Prostate gland (tissue), 2 donors: ENCODE data around the gene RIC8A. TPM values are rescaled to one million over a fixed set of nuclear protein-coding genes. Genes with fewer than 3 reads are reported as not detected.

Experiments used
- DNase-seq: peaks from one replicate; pipeline ENCODE4 v3.0.0-alpha.2; 2019; ENCODE audit warnings: low spot score
- H3K27ac ChIP-seq, 2 donors: fragments of 200-600 bp; sonication (generic); 2 replicates each; pipeline ENCODE4 v1.5.1; 2017 to 2019
- H3K27me3 ChIP-seq: fragments of 200-600 bp; sonication (generic); replicated peaks from 2 replicates; pipeline ENCODE4 v1.5.1; 2019; ENCODE audit not compliant: insufficient read depth
- H3K36me3 ChIP-seq, 2 donors: fragments of 200-600 bp; sonication (generic); 1 replicate in 1 of 2; 2 replicates in 1 of 2; pipeline versions ENCODE4 v1.5.1 to v1.8.1; 2017 to 2019
- H3K4me1 ChIP-seq: fragments of 200-600 bp; sonication (generic); replicated peaks from 2 replicates; pipeline ENCODE4 v1.5.1; 2019
- H3K4me3 ChIP-seq, 2 donors: fragments of 200-600 bp; sonication (generic); 2 replicates each; pipeline ENCODE4 v1.5.1; 2017 to 2019
- H3K9me3 ChIP-seq: fragments of 200-600 bp; sonication (generic); 2 replicates; pipeline ENCODE4 v1.5.1; 2017
- POLR2A ChIP-seq: fragments of 450-650 bp; IDR thresholded peaks from one replicate; pipeline ENCODE4 v1.6.1; 2016; ENCODE audit warnings: antibody characterized with exemption, mild to moderate bottlenecking
- POLR2AphosphoS5 ChIP-seq: sonication (generic); formaldehyde crosslinking; IDR thresholded peaks from one replicate; pipeline ENCODE4 v1.6.1; 2017; ENCODE audit warnings: antibody characterized with exemption
- WGBS: methylation state at CpG from one replicate; pipeline ENCODE4 v1.1.5; 2018; 5-methylcytosine and 5-hydroxymethylcytosine counted together
- intact Hi-C: fragments of 100-400 bp; cut with DNase I; formaldehyde crosslinking; loops from one replicate; pipeline ENCODE4 v1.14.2; 2022
- total RNA-seq, 2 donors: library from RNA; depleted of rRNA; stranded (reverse); fragments of >200 nt; gene quantifications; one replicate each; pipeline ENCODE4 v1.1.0, GENCODE V29; 2016
- TF ChIP-seq, protein P1 (sequence below), 4 experiments: fragments of 200-600 bp in 2 of 4; fragments of 450-650 bp in 2 of 4; sonication (generic) in 2 of 4; IDR thresholded peaks; 1 replicate in 3 of 4; 2 replicates in 1 of 4; pipeline ENCODE4 v1.5.1; 2016 to 2019; ENCODE audit warnings: antibody characterized with exemption in 4 of 4, mild to moderate bottlenecking in 2 of 4, moderate library complexity in 2 of 4

Gene RIC8A
- total RNA-seq, 2 donors from 2014 or later, result 82.3 to 114 TPM

DNA sequence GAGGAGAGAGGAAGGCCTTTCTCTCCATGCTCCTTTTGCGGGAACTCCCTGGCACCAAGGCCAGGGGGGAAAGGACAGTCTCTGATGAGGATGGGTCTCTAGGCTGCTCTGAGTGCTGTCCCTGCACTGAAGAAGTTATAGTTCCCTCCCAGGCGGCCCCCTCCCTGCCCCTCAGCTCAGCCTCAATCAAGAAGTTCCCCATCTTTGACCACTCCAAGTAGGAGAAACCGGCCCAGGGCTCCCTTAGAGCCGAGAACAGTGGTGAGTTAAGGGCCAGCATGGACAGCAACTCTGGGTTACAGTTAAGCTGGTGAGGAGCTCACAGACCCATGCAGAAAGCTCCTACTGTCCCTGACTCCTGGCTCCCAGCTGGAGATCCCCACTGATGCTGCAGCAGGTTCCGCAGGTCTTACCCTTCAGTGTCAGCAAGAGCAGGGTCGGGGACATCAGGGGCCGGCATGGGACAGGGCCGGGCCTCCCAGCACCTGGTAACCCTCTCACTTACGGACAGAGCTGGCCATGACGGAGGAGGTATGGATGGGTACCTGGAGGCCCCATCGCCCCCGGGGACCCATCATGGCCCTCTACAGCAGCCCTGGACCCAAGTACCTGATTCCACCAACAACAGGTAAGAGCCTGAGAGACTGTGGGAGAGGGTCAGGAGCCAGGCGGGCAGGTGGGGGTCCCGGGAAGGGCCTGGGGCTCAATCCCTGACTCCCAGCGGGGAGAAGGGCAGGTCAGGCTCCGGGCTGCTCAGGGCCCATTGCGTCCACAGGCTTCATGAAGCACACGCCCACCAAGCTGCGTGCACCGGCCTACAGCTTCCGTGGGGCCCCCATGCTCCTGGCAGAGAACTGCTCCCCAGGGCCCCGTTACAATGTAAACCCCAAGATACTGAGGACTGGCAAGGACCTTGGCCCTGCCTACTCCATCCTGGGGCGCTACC, 10.4 kb upstream of the RIC8A start:
- H3K36me3 ChIP-seq, result no peaks in the 10 kb centered on the region
- 80% methylated on average over 22 of the region's 23 CpGs for WGBS
- no peaks in the 10 kb centered on the region for H3K9me3 ChIP-seq
- no peak overlapping the region for H3K4me3 ChIP-seq
- no peak for DNase-seq
- H3K4me1 ChIP-seq, result no peaks in the 10 kb centered on the region
- intact Hi-C loops, result no loop called here
- H3K27me3 ChIP-seq, result no peaks in the 10 kb centered on the region
- no peak overlapping the region for H3K27ac ChIP-seq
- TF ChIP-seq POLR2AphosphoS5, result no peak
- TF ChIP-seq POLR2A, result no peak
- TF ChIP-seq, protein P1, sequence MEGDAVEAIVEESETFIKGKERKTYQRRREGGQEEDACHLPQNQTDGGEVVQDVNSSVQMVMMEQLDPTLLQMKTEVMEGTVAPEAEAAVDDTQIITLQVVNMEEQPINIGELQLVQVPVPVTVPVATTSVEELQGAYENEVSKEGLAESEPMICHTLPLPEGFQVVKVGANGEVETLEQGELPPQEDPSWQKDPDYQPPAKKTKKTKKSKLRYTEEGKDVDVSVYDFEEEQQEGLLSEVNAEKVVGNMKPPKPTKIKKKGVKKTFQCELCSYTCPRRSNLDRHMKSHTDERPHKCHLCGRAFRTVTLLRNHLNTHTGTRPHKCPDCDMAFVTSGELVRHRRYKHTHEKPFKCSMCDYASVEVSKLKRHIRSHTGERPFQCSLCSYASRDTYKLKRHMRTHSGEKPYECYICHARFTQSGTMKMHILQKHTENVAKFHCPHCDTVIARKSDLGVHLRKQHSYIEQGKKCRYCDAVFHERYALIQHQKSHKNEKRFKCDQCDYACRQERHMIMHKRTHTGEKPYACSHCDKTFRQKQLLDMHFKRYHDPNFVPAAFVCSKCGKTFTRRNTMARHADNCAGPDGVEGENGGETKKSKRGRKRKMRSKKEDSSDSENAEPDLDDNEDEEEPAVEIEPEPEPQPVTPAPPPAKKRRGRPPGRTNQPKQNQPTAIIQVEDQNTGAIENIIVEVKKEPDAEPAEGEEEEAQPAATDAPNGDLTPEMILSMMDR (IDR thresholded peaks at IDR 0.05), result no peak

DNA sequence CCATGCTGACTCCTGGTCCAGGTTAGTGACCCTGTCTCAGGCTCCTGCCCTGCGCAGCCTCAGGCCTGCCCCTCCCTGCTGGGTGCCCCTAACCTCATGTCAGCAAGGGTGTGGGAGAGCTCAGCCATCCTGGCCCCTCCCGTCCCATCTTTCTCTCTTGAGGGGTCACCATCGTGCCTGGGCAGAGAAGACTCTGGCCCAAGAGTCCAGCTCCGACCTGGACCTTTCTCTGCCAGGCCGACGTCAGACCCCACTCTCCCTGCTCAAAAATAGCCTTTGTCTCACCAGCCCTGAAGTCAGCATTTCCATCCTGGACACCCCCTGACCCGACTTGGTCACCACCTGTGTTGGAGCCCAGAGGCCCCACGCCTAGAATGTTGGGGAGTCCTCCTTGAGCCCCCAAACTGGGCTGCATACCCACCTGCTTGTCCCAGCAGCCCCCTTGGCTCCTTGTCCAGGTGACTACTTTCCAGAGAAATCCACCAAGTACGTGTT, 9.7 kb upstream of the RIC8A start:
- TF ChIP-seq POLR2AphosphoS5, result no peak
- TF ChIP-seq, protein P1 (IDR thresholded peaks at IDR 0.05), result no peak
- Histone ChIP-seq H3K9me3 (no peaks in the 10 kb centered on the region), H3K4me3 (no peak overlapping the region), H3K4me1 (no peaks in the 10 kb centered on the region), H3K27ac (no peak overlapping the region), H3K27me3 (no peaks in the 10 kb centered on the region), H3K36me3 (no peaks in the 10 kb centered on the region)
- no peak for DNase-seq
- whole genome bisulfite sequencing, result 89% methylated on average over 9 of the region's 9 CpGs
- intact Hi-C loops, result no loop called here

DNA sequence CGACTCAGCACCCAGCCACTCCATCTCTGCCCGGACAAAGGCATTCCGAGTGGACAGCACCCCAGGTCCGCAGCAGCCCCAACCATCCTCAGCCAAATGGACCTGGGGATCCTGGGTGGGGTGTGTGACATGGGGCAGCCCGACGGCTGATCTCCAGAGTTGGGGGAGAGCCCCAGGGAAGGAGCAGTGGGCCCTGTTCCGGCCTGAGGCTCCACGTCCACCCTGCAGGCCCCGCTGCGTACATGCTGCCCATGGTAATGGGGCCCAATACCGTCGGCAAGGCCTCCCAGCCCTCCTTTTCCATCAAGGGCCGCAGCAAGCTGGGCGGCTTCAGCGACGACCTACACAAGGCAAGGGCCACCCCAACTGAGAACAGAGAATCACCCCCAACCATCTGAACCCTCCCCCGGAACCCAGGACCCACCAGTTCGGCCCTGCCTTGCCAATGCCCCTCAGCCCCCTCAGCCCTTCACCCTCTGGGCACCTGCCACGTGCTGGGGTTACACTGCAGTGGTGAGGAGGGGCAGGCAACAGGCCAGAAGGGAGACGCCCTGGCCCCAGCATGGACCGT, 9.2 kb upstream of the RIC8A start:
- Histone ChIP-seq H3K27me3 (no peaks in the 10 kb centered on the region), H3K27ac (no peak overlapping the region), H3K4me3 (no peak overlapping the region), H3K4me1 (no peaks in the 10 kb centered on the region), H3K36me3 (no peaks in the 10 kb centered on the region), H3K9me3 (no peaks in the 10 kb centered on the region)
- TF ChIP-seq POLR2AphosphoS5 (no peak), POLR2A (no peak)
- TF ChIP-seq, protein P1 (IDR thresholded peaks at IDR 0.05), result no peak
- intact Hi-C loops, result no loop called here
- 86% methylated on average over 21 of the region's 21 CpGs for WGBS
- DNase-seq, result no peak

DNA sequence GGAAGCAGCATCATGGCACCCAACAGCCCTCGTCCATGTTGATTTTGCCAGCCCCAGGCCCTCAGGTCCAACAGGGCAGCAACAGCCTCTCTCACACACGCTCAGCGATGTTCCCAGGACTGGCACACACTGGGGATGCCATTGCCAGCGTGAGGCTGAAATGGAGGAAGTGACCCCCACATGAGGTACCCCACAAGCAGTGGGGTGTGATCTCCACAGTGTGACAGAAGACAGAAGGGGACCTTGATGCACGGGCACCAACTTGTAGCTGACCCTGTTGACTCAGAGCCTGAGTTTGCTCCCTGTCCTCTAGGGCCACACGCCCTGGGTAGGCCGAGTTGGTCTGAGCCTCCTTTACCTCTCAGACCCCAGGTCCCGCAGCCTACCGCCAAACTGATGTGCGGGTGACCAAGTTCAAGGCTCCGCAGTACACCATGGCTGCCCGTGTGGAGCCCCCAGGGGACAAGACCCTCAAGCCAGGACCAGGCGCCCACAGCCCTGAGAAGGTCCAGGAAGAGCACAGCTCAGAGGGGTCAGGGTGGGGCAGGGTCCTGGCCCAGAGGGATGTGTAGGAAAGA, 8.4 kb upstream of the RIC8A start:
- H3K9me3 ChIP-seq, result no peaks in the 10 kb centered on the region
- peaks cover 0 to 1% of the 10 kb centered on the region in 2 donors for H3K36me3 ChIP-seq
- no peak for TF ChIP-seq POLR2A
- TF ChIP-seq POLR2AphosphoS5, result no peak
- TF ChIP-seq, protein P1 (IDR thresholded peaks at IDR 0.05), result no peak
- H3K27ac ChIP-seq, result no peak overlapping the region
- 86% methylated on average over 13 of the region's 13 CpGs for WGBS
- intact Hi-C loops, result no loop called here
- no peak overlapping the region for H3K4me3 ChIP-seq
- no peaks in the 10 kb centered on the region for H3K27me3 ChIP-seq
- H3K4me1 ChIP-seq, result no peaks in the 10 kb centered on the region
- DNase-seq, result no peak
